DND-41 (cell line): Measurements from ENCODE around the gene DNAAF5.

ENCODE experiments used
- CTCF ChIP-seq: IDR thresholded peaks from 2 replicates; pipeline ENCODE4 v1.5.1; 2012; ENCODE audit warnings: borderline replicate concordance, low read length, moderate library complexity, mild to moderate bottlenecking; ENCODE audit not compliant: poor library complexity, severe bottlenecking; ENCODE audit errors: extremely low read depth
- EZH2 ChIP-seq: IDR thresholded peaks from 3 replicates; pipeline ENCODE4 v1.6.1; 2012; ENCODE audit warnings: borderline replicate concordance, low read depth, mild to moderate bottlenecking, moderate library complexity, low read length, inconsistent platforms; ENCODE audit not compliant: severe bottlenecking

GRCh38 chr7:729140-730000 lies 2.9 kb downstream of the DNAAF5 start:
- TF ChIP-seq CTCF (no peak), EZH2 (no peak)
